RWPE1 (cell line): ENCODE measurements around the gene ANO2.

Experiments used
- CTCF ChIA-PET: fragments of 350-600 bp; sonication (Branson Sonifier 250); formaldehyde crosslinking; extraction: SDS; loops from one replicate; lab custom pipeline; 2021; lab: Yijun Ruan, JAX
- POLR2A ChIA-PET: fragments of 400-600 bp; formaldehyde crosslinking; extraction: SDS; loops from one replicate; lab custom pipeline; 2020; ENCODE audit warnings: antibody characterized with exemption; ENCODE audit not compliant: low non-redundant PET; lab: Yijun Ruan, JAX
- DNase-seq: peaks from one replicate; pipeline ENCODE4 v3.0.0; 2012; ENCODE audit warnings: low spot score
- H3K27ac ChIP-seq: fragments of 450-650 bp; 2 replicates; pipeline ENCODE4 v1.5.1; 2017
- TF ChIP-seq, protein P1 (sequence below): fragments of 450-650 bp; conservative IDR thresholded peaks from 2 replicates; pipeline ENCODE4 v1.5.1; 2017; ENCODE audit warnings: low read depth, mild to moderate bottlenecking

Gene ANO2

DNA sequence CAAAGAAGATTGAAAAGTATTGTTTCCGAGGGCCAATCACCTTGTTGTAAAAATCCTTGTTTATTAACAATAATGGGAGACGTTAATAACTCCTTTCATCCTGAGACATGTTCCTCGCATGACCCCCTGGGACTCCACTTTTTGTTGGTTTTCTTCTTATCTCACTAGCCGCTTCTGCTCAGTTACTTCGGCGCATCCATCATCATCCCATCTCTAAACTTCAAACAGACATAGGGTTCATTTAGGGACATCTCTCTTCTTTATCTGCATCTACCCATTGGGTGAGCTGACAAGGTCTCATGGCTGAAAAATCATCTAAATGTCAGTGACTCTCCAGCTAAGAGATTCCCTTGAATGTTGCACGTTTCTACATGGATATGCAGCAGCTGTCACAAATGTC lies 252.2 kb downstream of the ANO2 start:
- no peak for DNase-seq
- CTCF ChIA-PET = no interaction called here
- POLR2A ChIA-PET = no interaction called here
- TF ChIP-seq, protein P1, sequence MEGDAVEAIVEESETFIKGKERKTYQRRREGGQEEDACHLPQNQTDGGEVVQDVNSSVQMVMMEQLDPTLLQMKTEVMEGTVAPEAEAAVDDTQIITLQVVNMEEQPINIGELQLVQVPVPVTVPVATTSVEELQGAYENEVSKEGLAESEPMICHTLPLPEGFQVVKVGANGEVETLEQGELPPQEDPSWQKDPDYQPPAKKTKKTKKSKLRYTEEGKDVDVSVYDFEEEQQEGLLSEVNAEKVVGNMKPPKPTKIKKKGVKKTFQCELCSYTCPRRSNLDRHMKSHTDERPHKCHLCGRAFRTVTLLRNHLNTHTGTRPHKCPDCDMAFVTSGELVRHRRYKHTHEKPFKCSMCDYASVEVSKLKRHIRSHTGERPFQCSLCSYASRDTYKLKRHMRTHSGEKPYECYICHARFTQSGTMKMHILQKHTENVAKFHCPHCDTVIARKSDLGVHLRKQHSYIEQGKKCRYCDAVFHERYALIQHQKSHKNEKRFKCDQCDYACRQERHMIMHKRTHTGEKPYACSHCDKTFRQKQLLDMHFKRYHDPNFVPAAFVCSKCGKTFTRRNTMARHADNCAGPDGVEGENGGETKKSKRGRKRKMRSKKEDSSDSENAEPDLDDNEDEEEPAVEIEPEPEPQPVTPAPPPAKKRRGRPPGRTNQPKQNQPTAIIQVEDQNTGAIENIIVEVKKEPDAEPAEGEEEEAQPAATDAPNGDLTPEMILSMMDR = no peak
- H3K27ac ChIP-seq = no peak overlapping the region

DNA sequence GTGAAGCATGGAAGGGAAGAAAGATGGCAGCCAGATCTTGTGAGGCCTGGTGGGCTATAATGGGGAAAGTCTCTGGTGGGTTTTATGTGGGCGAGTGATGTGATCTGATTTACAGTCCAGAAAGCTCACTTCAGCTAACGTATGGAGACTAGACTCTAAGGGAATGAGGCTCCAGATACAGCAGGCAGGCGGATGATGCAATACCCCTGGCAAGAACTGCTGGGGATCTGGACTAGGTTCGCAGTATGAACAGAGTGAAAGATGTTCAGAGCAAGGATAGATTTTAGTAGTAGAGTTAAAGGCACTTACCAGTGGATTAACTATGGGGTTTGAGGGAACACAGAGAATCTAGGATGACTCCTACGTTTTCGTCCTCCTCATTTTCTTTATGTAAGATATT lies 253.1 kb downstream of the ANO2 start:
- no peak for DNase-seq
- ChIA-PET CTCF (no interaction called here), POLR2A (no interaction called here)
- TF ChIP-seq, protein P1 = no peak
- no peak overlapping the region for H3K27ac ChIP-seq

DNA sequence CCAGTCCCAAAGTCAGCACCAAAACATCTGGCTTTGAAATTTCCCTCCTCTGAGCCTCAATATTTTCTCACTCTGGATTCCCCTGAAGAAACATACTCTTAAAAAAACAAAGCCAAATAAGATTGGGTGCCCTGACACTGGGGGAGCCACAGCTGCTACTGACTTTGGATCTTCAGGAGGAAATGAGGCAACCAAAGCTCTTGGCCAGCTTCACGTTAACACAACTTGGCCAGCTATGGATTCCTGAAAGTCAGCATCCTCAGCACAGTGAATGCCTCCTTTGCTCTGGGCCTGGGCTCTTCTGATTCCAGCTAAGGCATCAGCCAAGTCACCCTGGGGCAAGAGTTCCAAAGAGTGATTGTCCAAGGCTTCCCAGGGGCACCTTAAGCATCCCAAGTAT lies 254.8 kb downstream of the ANO2 start:
- TF ChIP-seq, protein P1 = no peak
- DNase-seq = no peak
- ChIA-PET POLR2A (no interaction called here), CTCF (interaction anchor here (0.6 to 0.7 kb wide), 2 partner anchors 55 to 616 kb away, joined by 3 to 4 read pairs; no protein-coding TSS in a partner anchor)
- no peak overlapping the region for H3K27ac ChIP-seq

DNA sequence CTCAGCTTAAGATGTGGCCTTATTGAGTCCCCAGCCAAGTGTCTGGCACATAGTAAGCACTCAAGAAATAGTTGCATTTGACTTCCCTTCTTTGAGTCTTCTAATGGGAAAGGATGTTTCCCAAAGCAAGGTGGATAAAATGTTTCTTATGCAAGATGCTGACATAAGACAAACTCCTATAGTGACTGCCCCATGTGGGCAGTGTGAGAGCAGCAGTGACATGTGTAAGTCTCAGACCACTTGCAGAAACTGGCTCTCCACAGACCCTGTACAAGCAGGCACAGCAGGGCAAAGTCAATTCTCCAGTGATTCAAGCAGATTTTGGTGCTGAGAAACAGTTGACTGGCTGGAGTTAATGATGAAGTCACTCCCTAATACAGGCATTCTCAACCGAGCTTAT lies 255.3 kb downstream of the ANO2 start:
- POLR2A ChIA-PET = no interaction called here
- CTCF ChIA-PET = no interaction called here
- no peak overlapping the region for H3K27ac ChIP-seq
- TF ChIP-seq, protein P1 = no peak
- DNase-seq = no peak

DNA sequence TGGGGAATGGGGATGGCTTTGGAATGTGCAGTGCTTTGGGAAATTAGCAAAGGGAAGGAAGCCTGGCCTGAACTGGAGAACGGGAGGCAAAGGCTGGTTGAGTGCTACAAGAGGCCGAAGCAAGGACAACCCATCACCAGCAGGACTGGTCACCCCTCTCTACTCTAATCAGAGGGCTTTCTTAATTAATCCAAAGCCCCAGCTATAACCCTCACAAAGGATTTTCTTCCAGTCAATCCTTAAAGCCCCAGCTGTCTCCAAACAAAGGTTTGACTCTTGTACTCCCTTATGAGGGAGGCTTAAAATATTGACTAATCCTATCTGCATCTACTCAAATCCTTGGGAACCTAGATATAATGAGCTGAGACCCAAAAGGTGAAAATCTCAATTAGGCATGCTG lies 256.8 kb downstream of the ANO2 start:
- POLR2A ChIA-PET = no interaction called here
- no peak for DNase-seq
- TF ChIP-seq, protein P1 = no peak
- no peak overlapping the region for H3K27ac ChIP-seq
- CTCF ChIA-PET = no interaction called here

DNA sequence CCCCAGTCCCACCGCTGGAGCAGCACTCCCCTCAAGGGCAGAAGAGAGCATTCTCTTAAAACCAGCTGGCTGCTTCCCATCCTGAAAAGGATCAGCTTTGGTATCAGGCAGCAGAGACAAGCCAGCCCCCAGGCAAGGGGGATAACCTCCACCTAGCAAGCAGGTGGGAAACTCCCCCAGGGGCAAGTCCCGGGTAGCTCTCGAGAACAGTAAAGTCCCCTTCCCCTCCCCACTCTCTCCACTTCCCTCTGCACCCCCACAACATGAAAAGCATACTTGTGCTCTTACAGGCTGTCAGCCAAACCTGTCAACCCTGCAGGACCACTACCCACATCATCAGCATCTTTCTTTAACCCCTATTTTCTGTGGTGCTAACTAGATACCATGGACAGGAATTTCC lies 259.1 kb downstream of the ANO2 start:
- ChIA-PET CTCF (no interaction called here), POLR2A (no interaction called here)
- H3K27ac ChIP-seq = no peak overlapping the region
- TF ChIP-seq, protein P1 = no peak
- DNase-seq = no peak
